K562 (cell line): ENCODE results near the gene STPG4. TPM values are rescaled to one million over a fixed set of nuclear protein-coding genes. Genes with fewer than 3 reads are reported as not detected.

Experiments used
- ATAC-seq: fragments of 200-7000 bp; cut with Tn5 transposase; 3 replicates; pipeline ENCODE4 v1.9.1; 2020; ENCODE audit warnings: moderate library complexity
- BruUV-seq: library from RNA; stranded (reverse); fragments of 400-500 nt; replicated peaks from 2 replicates; lab custom pipeline; 2021; lab: Mats Ljungman, UMichigan
- CTCF ChIA-PET: fragments of 300-600 bp; formaldehyde crosslinking; extraction: SDS; loops from one replicate; lab custom pipeline; 2021; ENCODE audit warnings: low intra/inter-chr PET ratio; lab: Yijun Ruan, JAX
- POLR2A ChIA-PET: fragments of 300-600, 350-650 bp; sonication (Branson Sonifier 250); formaldehyde crosslinking; extraction: SDS; loops from one replicate; lab custom pipeline; 2021; ENCODE audit warnings: antibody characterized with exemption, inconsistent platforms; lab: Yijun Ruan, JAX
- DNase-seq, 4 experiments: peaks; one replicate each; pipeline versions ENCODE4 v3.0.0 to v3.0.0-alpha.2; 2011 to 2018; ENCODE audit warnings: low spot score in 3 of 4, mixed read lengths in 3 of 4; ENCODE audit errors: extremely low read depth in 1 of 4
- FAIRE-seq: peaks from 2 replicates; lab custom pipeline; 2011; peaks lifted over from hg19 to GRCh38; lab: Jason Lieb, UNC
- H2AFZ ChIP-seq: 2 replicates; pipeline ENCODE4 v1.6.0; 2011; ENCODE audit warnings: low read depth, low read length, control low read depth, inconsistent platforms
- H3K27ac ChIP-seq: fragments of 200-600 bp; 3 replicates; pipeline ENCODE4 v1.8.0; 2011; ENCODE audit warnings: low read depth, mild to moderate bottlenecking, control low read depth, inconsistent platforms, low read length, moderate library complexity, mixed read lengths; ENCODE audit errors: extremely low read depth
- H3K27me3 ChIP-seq, 2 experiments: fragments of 300-600 bp in 1 of 2; 2 replicates in 1 of 2; 3 replicates in 1 of 2; pipeline versions ENCODE4 v1.6.0 to v1.8.0; 2011; ENCODE audit warnings: inconsistent platforms in 2 of 2, low read length in 2 of 2, mild to moderate bottlenecking in 1 of 2, mixed read lengths in 1 of 2, moderate library complexity in 1 of 2; ENCODE audit not compliant: control insufficient read depth in 2 of 2, insufficient read depth in 2 of 2
- H3K36me3 ChIP-seq: fragments of 300-600 bp; 3 replicates; pipeline ENCODE4 v1.8.0; 2011; ENCODE audit warnings: mild to moderate bottlenecking, low read length, inconsistent platforms; ENCODE audit not compliant: control insufficient read depth, insufficient read depth
- H3K4me1 ChIP-seq, 2 experiments: fragments of 200-600 bp in 1 of 2; replicated peaks in 1 of 2; 2 replicates in 1 of 2; 3 replicates in 1 of 2; pipeline versions ENCODE4 v1.5.1 to v1.8.0; 2011; ENCODE audit warnings: inconsistent platforms in 2 of 2, low read length in 2 of 2, mild to moderate bottlenecking in 1 of 2, mixed read lengths in 1 of 2, moderate library complexity in 1 of 2; ENCODE audit not compliant: control insufficient read depth in 2 of 2, insufficient read depth in 2 of 2
- H3K4me2 ChIP-seq: 2 replicates; pipeline ENCODE4 v1.6.1; 2011; ENCODE audit warnings: low read length, control low read depth, inconsistent platforms, mixed read lengths; ENCODE audit not compliant: insufficient read depth
- H3K4me3 ChIP-seq: fragments of 200-600 bp; sonication (generic), shearing (Covaris generic); 2 replicates; pipeline ENCODE4 v1.5.1; 2016; ENCODE audit warnings: control low read depth, inconsistent platforms
- H3K79me2 ChIP-seq: fragments of 200-600 bp; 3 replicates; pipeline ENCODE4 v1.8.0; 2011; ENCODE audit warnings: low read length, inconsistent platforms; ENCODE audit not compliant: control insufficient read depth, insufficient read depth
- H3K9ac ChIP-seq, 2 experiments: 2 replicates each; pipeline versions ENCODE4 v1.6.0 to v1.6.1; 2011; ENCODE audit warnings: low read depth in 2 of 2, low read length in 2 of 2, control low read depth in 1 of 2, inconsistent platforms in 1 of 2, mild to moderate bottlenecking in 1 of 2, mixed read lengths in 1 of 2; ENCODE audit not compliant: insufficient read depth in 1 of 2
- H3K9me1 ChIP-seq: one replicate; pipeline ENCODE4 v1.6.0; 2011; ENCODE audit warnings: inconsistent platforms, mild to moderate bottlenecking, low read length, moderate library complexity; ENCODE audit not compliant: control insufficient read depth, insufficient read depth
- H3K9me3 ChIP-seq: replicated peaks from 2 replicates; pipeline ENCODE4 v1.5.1; 2011; ENCODE audit warnings: low read depth, low read length, inconsistent platforms; ENCODE audit not compliant: control insufficient read depth, insufficient read depth
- H4K20me1 ChIP-seq: replicated peaks from 2 replicates; pipeline ENCODE4 v1.6.1; 2011; ENCODE audit warnings: low read length, inconsistent platforms, mixed read lengths; ENCODE audit not compliant: control insufficient read depth, insufficient read depth
- CEBPG ChIP-seq, 3 experiments: fragments of 200-800 bp in 1 of 3; sonication (Bioruptor generic) in 1 of 3; sonication (generic) in 1 of 3; formaldehyde crosslinking in 1 of 3; IDR thresholded peaks in 2 of 3; conservative IDR thresholded peaks in 1 of 3; 2 replicates each; pipeline versions ENCODE4 v1.6.1 to v1.8.0; 2016 to 2022; ENCODE audit warnings: missing compliant biosample characterization in 2 of 3, missing genetic modification characterization in 2 of 3, mild to moderate bottlenecking in 1 of 3, missing genetic modification reagents in 1 of 3
- CSDE1 ChIP-seq, 2 experiments: fragments of 450-650 bp; IDR thresholded peaks; 2 replicates each; pipeline ENCODE4 v1.6.1; 2016; ENCODE audit warnings: mild to moderate bottlenecking in 1 of 2
- ESRRA ChIP-seq: fragments of 450-650 bp; IDR thresholded peaks from 2 replicates; pipeline ENCODE4 v1.6.1; 2014; ENCODE audit warnings: low read depth, mild to moderate bottlenecking, moderate library complexity, borderline replicate concordance
- HSF4 ChIP-seq: fragments of 250-450 bp; sonication (Bioruptor Pico); IDR thresholded peaks from 2 replicates; pipeline ENCODE4 v2.1.2; 2022; ENCODE audit warnings: mild to moderate bottlenecking, moderate library complexity, borderline replicate concordance
- ILF3 ChIP-seq: fragments of 450-650 bp; IDR thresholded peaks from 2 replicates; pipeline ENCODE4 v1.6.1; 2018; ENCODE audit warnings: antibody characterized with exemption, mild to moderate bottlenecking, moderate library complexity, borderline replicate concordance
- NCOA1 ChIP-seq: fragments of 450-650 bp; IDR thresholded peaks from 2 replicates; pipeline ENCODE4 v1.6.1; 2016; ENCODE audit warnings: low read depth
- POU5F1 ChIP-seq: fragments of 150-350 bp; IDR thresholded peaks from 2 replicates; pipeline ENCODE4 v1.6.1; 2014; ENCODE audit warnings: borderline replicate concordance, low read length, low read depth, mild to moderate bottlenecking; ENCODE audit not compliant: partially characterized antibody
- SNIP1 ChIP-seq: fragments of 450-650 bp; IDR thresholded peaks from 2 replicates; pipeline ENCODE4 v1.7.1; 2017; ENCODE audit warnings: low read depth, mild to moderate bottlenecking
- TRIM28 ChIP-seq: fragments of 450-650 bp; IDR thresholded peaks from 2 replicates; pipeline ENCODE4 v1.6.1; 2017
- ZEB2 ChIP-seq: fragments of 450-650 bp; IDR thresholded peaks from 2 replicates; pipeline ENCODE4 v1.6.1; 2016
- ZSCAN29 ChIP-seq: fragments of 450-650 bp; IDR thresholded peaks from 2 replicates; pipeline ENCODE4 v1.6.1; 2017
- WGBS: fragments of 100-300 bp; shearing (Covaris generic); methylation state at CpG from one replicate; pipeline ENCODE4 v1.1.6; 2016; ENCODE audit warnings: low coverage, mixed read lengths; ENCODE audit not compliant: insufficient coverage; ENCODE audit errors: missing lambda C conversion rate; 5-methylcytosine and 5-hydroxymethylcytosine counted together
- in situ Hi-C: fragments of 300-500 bp; cut with MboI; formaldehyde crosslinking; loops from 4 replicates; pipeline ENCODE4 v1.15.0; 2018; ENCODE audit warnings: inconsistent platforms, mixed read lengths
- intact Hi-C: fragments of 100-400 bp; cut with micrococcal nuclease; formaldehyde crosslinking; loops from 2 replicates; pipeline ENCODE4 v1.14.2; 2022
- polyA plus RNA-seq, 8 experiments: library from polyadenylated mRNA; depleted of rRNA in 4 of 8; stranded (reverse) in 5 of 8; unstranded in 3 of 8; fragments of >200 nt; fragmentation: Nextera tagmentation in 2 of 8; fragmentation: Illumina TruSeq in 1 of 8; extraction: Ambion mirVana in 2 of 8; extraction: Trizol in 1 of 8; gene quantifications; 2 replicates each; pipeline versions ENCODE4 v1.2.1 to v1.2.3, GENCODE V29; 2011 to 2014; ENCODE audit warnings: inconsistent platforms in 1 of 8, missing spikeins in 1 of 8
- total RNA-seq, 7 experiments: library from RNA; depleted of rRNA in 6 of 7; stranded (reverse); fragments of >200 nt in 6 of 7; fragmentation: Illumina TruSeq in 2 of 7; extraction: Trizol in 2 of 7; gene quantifications; 2 replicates each; pipeline versions ENCODE4 v1.2.1 to v1.2.3, GENCODE V29; 2011 to 2021; ENCODE audit warnings: low replicate concordance in 1 of 7
- TF ChIP-seq, protein P1 (sequence below): fragments of 250-450 bp; sonication (Bioruptor Pico); IDR thresholded peaks from 2 replicates; pipeline ENCODE4 v1.5.0; 2020; ENCODE audit warnings: mild to moderate bottlenecking, borderline replicate concordance

STPG4 gene
- total and polyA plus RNA-seq, 9 of the 15 experiments (the other 6 are each of a cell fraction or from before 2014, with no cell fraction given): 0.10 to 0.68 (median 0.22) TPM; not detected in 6

DNA sequence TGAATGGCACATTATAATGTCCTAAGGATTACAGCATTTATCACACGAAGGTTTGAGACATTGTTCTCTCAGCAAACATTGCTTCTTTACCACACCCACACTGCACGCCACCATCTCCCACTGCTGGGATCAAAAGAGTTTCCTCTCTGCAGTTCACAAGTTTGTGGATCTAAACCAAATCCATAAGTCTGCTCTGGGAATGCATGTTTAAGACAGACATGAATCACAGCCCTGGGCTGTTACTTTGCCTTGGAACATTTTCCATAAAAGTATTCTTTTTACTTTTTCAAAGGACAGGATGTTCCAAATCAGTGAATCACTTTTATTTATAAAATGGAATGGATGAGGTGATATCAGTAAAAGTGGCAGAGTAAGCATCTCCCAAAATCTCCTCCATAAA, 36.1 kb downstream of the STPG4 start:
- Histone ChIP-seq H3K4me3 (no peak overlapping the region), H4K20me1 (no peaks in the 10 kb centered on the region), H3K9me3 (no peaks in the 10 kb centered on the region), H3K79me2 (no peaks in the 10 kb centered on the region), H3K27me3 (peaks cover 0 to 4% of the 10 kb centered on the region in 2 experiments; a peak in 2 of 5 replicates), H3K36me3 (no peaks in the 10 kb centered on the region), H3K9me1 (no peaks in the 10 kb centered on the region), H3K27ac (no peak overlapping the region), H3K9ac (no peak overlapping the region), H2AFZ (no peak overlapping the region), H3K4me1 (no peaks in the 10 kb centered on the region; a peak in 1 of 5 replicates), H3K4me2 (no peak overlapping the region)
- in situ Hi-C loops (no loop called here), intact Hi-C loops (no loop called here)
- no TSS peak for BruUV-seq
- DNase-seq (no peak), FAIRE-seq (no peak), ATAC-seq (no peak)
- 9% methylated on average over 2 of the region's 2 CpGs for WGBS
- ChIA-PET POLR2A (no interaction called here), CTCF (no interaction called here)
- TF ChIP-seq SNIP1: no peak
- TF ChIP-seq CSDE1 (IDR thresholded peaks at IDR 0.05): no peak
- TF ChIP-seq, protein P1, sequence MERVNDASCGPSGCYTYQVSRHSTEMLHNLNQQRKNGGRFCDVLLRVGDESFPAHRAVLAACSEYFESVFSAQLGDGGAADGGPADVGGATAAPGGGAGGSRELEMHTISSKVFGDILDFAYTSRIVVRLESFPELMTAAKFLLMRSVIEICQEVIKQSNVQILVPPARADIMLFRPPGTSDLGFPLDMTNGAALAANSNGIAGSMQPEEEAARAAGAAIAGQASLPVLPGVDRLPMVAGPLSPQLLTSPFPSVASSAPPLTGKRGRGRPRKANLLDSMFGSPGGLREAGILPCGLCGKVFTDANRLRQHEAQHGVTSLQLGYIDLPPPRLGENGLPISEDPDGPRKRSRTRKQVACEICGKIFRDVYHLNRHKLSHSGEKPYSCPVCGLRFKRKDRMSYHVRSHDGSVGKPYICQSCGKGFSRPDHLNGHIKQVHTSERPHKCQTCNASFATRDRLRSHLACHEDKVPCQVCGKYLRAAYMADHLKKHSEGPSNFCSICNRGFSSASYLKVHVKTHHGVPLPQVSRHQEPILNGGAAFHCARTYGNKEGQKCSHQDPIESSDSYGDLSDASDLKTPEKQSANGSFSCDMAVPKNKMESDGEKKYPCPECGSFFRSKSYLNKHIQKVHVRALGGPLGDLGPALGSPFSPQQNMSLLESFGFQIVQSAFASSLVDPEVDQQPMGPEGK: no peak
- no peak for TF ChIP-seq ZSCAN29
- no peak for TF ChIP-seq ILF3
- TF ChIP-seq NCOA1: no peak
- no peak for TF ChIP-seq HSF4 (CRISPR knock-in tag)
- no peak for TF ChIP-seq CEBPG (CRISPR knock-in tag; IDR thresholded peaks at IDR 0.05)
- no peak for TF ChIP-seq CEBPG (tag; conservative IDR thresholded peaks at IDR 0.05 in 1 of 2, IDR thresholded peaks at IDR 0.05 in 1 of 2)
- no peak for TF ChIP-seq POU5F1
- no peak for TF ChIP-seq ESRRA
- no peak for TF ChIP-seq ZEB2
- no peak for TF ChIP-seq TRIM28
